ENCODE data around the gene FKBP1A. TPM values are rescaled to one million over a fixed set of nuclear protein-coding genes. Genes with fewer than 3 reads are reported as not detected.

The FKBP1A gene
- total RNA-seq, 4 donors from 2014 or later: 78.6 to 116 (median 86.8) TPM

DNA sequence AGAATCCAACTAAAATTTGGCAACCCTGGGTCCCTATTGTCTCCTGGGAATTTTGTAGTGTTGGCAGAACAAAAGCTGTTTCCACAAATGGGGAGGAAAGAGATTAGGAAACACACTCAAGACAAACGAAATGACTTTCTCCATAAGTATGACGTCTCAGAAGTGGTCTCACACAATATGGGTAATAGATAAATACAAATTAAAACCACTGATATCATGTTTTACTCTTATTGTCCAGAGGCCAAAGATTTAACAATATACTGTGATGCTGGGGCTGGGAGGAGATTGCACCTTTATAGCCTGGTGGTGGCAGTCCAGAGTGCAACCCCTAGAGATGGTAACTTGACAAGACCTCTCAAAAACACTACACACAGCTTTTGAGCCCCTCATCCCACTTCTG, 18.6 kb downstream of the FKBP1A start:
- Histone ChIP-seq H3K36me3 (peaks cover 0 to 39% of the 10 kb centered on the region in 2 donors), H3K27ac (peak overlapping the region in 3 of 4 donors; percentile 34 to 59 (median 50)), H3K9me3 (no peaks in the 10 kb centered on the region), H3K27me3 (no peaks in the 10 kb centered on the region), H3K4me1 (peaks cover 10 to 92% (median 39%) of the 10 kb centered on the region in 3 donors), H3K4me3 (no peak overlapping the region)
- 38 to 60% methylated on average over 1 to 2 of the region's 2 CpGs for WGBS, 2 donors (ENCODE audit: low coverage in 1 of 2)
- ATAC-seq: peak; percentile 43
- TF ChIP-seq, protein P1, sequence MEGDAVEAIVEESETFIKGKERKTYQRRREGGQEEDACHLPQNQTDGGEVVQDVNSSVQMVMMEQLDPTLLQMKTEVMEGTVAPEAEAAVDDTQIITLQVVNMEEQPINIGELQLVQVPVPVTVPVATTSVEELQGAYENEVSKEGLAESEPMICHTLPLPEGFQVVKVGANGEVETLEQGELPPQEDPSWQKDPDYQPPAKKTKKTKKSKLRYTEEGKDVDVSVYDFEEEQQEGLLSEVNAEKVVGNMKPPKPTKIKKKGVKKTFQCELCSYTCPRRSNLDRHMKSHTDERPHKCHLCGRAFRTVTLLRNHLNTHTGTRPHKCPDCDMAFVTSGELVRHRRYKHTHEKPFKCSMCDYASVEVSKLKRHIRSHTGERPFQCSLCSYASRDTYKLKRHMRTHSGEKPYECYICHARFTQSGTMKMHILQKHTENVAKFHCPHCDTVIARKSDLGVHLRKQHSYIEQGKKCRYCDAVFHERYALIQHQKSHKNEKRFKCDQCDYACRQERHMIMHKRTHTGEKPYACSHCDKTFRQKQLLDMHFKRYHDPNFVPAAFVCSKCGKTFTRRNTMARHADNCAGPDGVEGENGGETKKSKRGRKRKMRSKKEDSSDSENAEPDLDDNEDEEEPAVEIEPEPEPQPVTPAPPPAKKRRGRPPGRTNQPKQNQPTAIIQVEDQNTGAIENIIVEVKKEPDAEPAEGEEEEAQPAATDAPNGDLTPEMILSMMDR (IDR thresholded peaks at IDR 0.05): peak in 2 of 4 experiments; percentile 5 to 9
- TF ChIP-seq EP300 (IDR thresholded peaks at IDR 0.05) (no peak), POLR2AphosphoS5 (IDR thresholded peaks at IDR 0.05) (peak; percentile 18)

GRCh38 chr20:1373614-1374013, 19.2 kb downstream of the FKBP1A start:
- 46 to 60% methylated on average over 1 to 4 of the region's 4 CpGs for WGBS, 2 donors (ENCODE audit: low coverage in 1 of 2)
- Histone ChIP-seq H3K4me3 (no peak overlapping the region), H3K4me1 (peaks cover 10 to 88% (median 39%) of the 10 kb centered on the region in 3 donors), H3K36me3 (peaks cover 0 to 42% of the 10 kb centered on the region in 2 donors), H3K27ac (peak overlapping the region in 3 of 4 donors; percentile 50 to 59 (median 57)), H3K9me3 (no peaks in the 10 kb centered on the region), H3K27me3 (no peaks in the 10 kb centered on the region)
- TF ChIP-seq EP300 (IDR thresholded peaks at IDR 0.05): no peak
- no peak for TF ChIP-seq POLR2A (IDR thresholded peaks at IDR 0.05)
- no peak for TF ChIP-seq POLR2AphosphoS5 (IDR thresholded peaks at IDR 0.05)
- TF ChIP-seq, protein P1 (IDR thresholded peaks at IDR 0.05): no peak
- ATAC-seq: no peak

DNA sequence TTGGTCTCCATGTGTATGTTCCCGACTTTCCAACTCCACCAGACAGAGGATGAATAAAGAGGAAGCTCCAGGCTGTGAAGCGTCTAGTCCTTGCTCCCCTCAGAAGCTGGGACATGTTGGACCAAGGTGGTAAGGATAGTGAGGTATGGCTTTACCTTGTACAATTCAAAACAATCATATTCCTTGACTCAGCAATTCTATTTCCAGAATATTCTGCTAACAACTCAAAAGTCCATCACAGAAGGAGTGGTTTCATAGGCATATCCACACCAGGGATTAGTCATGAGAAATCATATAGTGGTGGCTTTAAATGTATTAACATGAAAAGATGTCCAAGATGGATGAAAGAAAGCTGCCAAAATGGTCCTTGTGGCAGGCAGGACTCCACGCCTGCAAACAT, 19.8 kb downstream of the FKBP1A start:
- H3K27ac ChIP-seq: peak overlapping the region in 3 of 4 donors; percentile 50 to 59 (median 57)
- H3K27me3 ChIP-seq: no peaks in the 10 kb centered on the region
- peaks cover 0 to 48% of the 10 kb centered on the region in 2 donors for H3K36me3 ChIP-seq
- no peak for ATAC-seq
- TF ChIP-seq POLR2A (IDR thresholded peaks at IDR 0.05) (no peak), EP300 (IDR thresholded peaks at IDR 0.05) (no peak), POLR2AphosphoS5 (IDR thresholded peaks at IDR 0.05) (no peak)
- TF ChIP-seq, protein P1 (IDR thresholded peaks at IDR 0.05): no peak
- no peak overlapping the region for H3K4me3 ChIP-seq
- H3K9me3 ChIP-seq: no peaks in the 10 kb centered on the region
- 70 to 74% methylated on average over 3 of the region's 3 CpGs for WGBS, 2 donors (ENCODE audit: low coverage in 1 of 2)
- H3K4me1 ChIP-seq: peaks cover 10 to 88% (median 38%) of the 10 kb centered on the region in 3 donors

- no peak for ATAC-seq
- H3K36me3 ChIP-seq: peaks cover 0 to 58% of the 10 kb centered on the region in 2 donors
- H3K9me3 ChIP-seq: no peaks in the 10 kb centered on the region
- H3K4me3 ChIP-seq: no peak overlapping the region
- H3K4me1 ChIP-seq: peaks cover 10 to 77% (median 31%) of the 10 kb centered on the region in 3 donors
- H3K27me3 ChIP-seq: no peaks in the 10 kb centered on the region
- no peak for TF ChIP-seq POLR2A (IDR thresholded peaks at IDR 0.05)
- no peak for TF ChIP-seq EP300 (IDR thresholded peaks at IDR 0.05)
- TF ChIP-seq, protein P1 (IDR thresholded peaks at IDR 0.05): no peak
- TF ChIP-seq POLR2AphosphoS5 (IDR thresholded peaks at IDR 0.05): no peak
- WGBS, 2 donors (ENCODE audit: low coverage in 1 of 2): 82 to 84% methylated on average over 3 to 5 of the region's 5 CpGs
- H3K27ac ChIP-seq: peak overlapping the region in 2 of 4 donors; percentile 56 to 68
These were observed 20.9 kb downstream of the FKBP1A start for GRCh38 chr20:1371830-1372539.

All from gastroesophageal sphincter (tissue), 4 donors.